ENCODE data around the gene C10orf67.
"Not testable (repeated sequence)": the region's sequence is repeated elsewhere in the genome, so short reads cannot be mapped to it uniquely, and the experiment has no call there.

Gene C10orf67

DNA sequence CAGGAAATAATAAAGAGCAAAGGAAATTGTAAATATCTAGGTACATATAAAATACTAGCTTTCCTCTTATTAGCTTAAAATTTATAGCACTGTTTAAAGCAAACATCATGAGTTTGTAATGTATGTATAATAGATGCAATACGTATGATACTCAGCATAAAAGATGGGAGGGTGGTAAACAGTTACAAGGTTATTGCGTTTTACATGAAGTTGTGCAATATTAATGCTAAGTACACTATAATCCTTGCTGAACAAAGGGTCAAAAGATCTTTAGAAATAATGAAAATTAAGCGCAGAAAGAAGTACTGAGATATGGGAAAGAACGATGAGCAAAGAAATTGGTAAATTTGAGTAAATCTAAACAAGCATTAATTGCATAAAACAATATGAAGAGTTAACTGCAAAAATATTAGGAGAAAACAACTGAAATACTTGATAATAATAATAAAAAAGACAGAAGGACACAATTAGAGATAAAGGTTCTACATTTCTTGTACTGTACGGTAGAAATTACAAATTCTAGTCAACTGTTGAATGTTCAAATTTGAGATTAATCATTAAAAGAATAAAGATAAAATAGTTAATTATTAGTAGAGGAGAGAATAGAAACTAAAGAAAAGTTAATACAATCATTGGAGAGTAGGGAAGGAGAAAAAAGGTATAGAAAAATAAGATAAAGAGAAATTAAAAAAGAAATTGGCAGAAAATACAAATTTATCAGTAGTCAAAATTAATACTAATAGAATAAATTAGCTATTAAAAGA is 17.9 kb downstream of the C10orf67 start:
- DNase-seq (ENCODE audit: low read depth in 2 of 3, low spot score in 1 of 3), result no peak

DNA sequence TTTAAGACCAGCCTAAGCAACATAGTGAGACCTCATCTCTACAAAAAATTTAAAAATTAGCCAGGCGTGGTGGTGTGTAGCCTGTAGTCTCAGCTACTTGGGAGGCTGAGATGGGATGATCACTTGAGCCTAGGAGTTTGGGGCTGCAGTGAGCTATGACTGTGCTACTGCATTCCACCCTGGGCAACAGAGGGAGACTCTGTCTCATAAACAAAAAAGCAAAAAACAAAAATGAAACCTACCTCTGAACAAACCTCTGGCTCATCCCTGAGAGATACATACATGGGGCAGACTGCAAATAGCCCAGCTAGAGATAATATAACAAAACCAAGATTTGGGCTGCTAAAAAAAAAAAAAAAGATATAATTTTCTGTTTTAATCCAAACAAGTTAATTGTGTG is 19.5 kb downstream of the C10orf67 start:
- DNase-seq (ENCODE audit: low read depth in 2 of 3, low spot score in 1 of 3), result no peak

DNA sequence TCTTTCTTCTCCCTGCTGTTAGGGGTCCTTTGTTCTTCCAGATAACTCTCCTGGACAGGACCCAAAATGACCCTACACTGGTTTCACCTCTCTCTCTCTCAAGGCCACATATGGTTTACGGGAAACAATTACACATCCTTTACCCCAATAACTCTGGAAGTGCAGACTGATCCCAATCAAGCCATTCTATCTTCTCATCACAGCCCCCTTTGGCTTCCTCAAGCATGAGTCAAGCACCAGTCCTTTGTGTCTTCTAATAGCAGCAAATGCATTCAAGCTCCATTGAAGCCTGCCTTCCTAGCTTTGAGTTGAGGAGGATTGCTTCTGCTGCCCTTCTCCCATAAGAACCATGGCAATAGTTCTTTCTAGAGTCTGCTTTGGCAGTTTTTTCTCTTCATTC is 20.2 kb downstream of the C10orf67 start:
- no peak for DNase-seq (ENCODE audit: low read depth in 2 of 3, low spot score in 1 of 3)

- DNase-seq (ENCODE audit: low read depth in 2 of 3, low spot score in 1 of 3), result no peak
Measured at GRCh38 chr10:23322082-23322481, 22.5 kb downstream of the C10orf67 start.

- no peak for DNase-seq (ENCODE audit: low read depth in 2 of 3, low spot score in 1 of 3)
Measured at GRCh38 chr10:23319835-23320234, 24.8 kb downstream of the C10orf67 start.

DNA sequence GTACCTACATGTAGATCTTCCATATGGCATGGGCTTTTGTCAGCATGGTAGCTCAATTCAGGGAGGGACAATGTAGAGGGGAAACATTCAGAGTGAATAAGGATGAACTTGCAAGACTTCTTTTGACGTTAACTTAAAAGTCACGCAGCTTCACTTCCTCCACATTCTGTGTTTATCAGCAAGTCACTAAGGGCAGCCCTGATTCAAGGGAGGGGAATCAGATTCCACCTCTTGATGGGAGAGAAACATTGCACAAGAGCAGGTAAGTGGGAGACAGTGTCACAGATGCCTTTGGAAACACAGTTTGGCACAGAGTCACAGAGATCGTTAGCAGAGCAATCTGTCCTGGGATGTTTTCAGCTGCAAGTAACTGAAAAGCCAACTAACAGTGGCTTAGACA is 26.2 kb downstream of the C10orf67 start:
- DNase-seq (ENCODE audit: low read depth in 2 of 3, low spot score in 1 of 3), result no peak

DNA sequence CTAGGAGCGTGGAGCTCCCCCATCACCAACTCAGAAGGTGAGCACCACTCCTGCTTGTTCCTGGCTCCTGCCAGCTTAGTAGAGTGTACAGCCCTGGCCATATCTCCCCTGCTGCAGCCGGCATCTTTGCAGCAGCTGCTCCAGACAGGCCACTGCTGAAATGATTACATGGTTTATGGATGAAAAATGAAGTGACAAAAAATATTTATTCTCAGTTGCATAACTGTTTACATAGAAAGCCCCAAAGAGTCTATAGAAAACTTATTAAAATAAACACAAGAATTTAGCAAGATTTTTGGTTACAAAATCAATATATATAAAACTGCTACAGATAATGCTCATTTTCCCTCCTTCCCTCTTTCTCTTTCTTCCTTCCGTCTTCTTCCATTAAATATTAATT is 27.2 kb downstream of the C10orf67 start:
- no peak for DNase-seq (ENCODE audit: low read depth in 2 of 3, low spot score in 1 of 3)

- DNase-seq (ENCODE audit: low read depth in 2 of 3, low spot score in 1 of 3), result no peak
Measured at GRCh38 chr10:23316406-23316805, 28.2 kb downstream of the C10orf67 start.

DNA sequence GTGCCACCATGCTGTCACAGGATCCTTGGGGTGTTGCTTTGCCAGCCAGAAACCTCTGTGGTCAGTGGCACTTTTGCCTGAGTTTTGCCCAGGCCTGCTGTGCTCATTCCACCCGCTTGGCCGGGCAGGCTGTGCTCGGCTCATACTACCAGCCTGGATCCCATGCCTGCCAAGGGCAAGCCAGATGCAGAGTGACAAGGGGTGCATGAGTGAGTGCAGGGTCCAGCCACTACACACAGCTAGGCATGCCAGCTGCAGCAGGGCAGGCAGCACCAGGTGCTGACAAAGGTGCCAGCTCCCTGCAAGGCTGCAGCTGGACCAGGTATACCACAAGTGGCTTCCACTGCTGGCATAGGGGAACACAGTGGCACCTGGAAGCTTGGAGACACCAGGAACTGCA is 28.6 kb downstream of the C10orf67 start:
- DNase-seq (ENCODE audit: low read depth in 2 of 3, low spot score in 1 of 3), result no peak

DNA sequence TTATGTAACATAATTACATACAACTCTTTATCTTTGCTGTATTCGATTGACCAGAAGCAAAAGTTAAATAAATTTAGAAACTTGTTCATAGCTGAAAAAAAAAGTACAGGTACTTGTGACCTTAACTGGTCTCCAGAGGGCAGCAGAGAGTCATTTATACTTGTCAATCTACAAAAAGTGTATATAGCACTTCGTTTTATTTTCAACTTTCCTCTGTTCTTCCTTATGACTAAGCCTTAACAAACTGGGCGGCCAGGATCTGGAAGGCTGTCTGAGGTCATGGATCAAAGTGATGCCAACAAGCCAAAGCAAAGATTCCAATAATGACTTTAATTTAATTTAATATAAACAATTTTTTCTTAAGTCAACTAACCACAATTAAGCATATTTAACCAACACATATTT is 29.8 kb downstream of the C10orf67 start:
- DNase-seq (ENCODE audit: low read depth in 2 of 3, low spot score in 1 of 3), result peak in 1 of 3 donors; percentile 69

GRCh38 chr10:23311034-23311433 is 33.6 kb downstream of the C10orf67 start:
- DNase-seq (ENCODE audit: low read depth in 2 of 3, low spot score in 1 of 3), result no peak

DNA sequence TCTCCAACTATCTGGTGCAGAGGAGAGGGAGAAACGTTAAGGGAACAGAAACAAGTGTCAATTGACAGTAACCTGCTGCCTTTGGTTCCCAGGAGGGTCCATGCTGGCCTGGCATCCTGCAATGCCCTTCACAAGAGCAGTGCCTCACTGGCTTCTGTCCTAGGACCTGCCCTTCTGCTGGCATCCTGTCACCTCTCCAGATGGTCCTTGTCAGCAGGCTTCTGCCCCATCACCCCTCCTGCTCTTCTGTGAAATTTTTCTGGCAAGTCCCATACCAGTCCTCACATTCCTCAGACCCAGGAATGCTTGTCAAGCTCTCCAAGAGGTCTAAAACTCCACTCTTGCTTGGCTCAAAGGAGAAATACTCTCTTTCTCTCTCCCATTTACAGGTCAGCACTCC is 34.2 kb downstream of the C10orf67 start:
- no peak for DNase-seq (ENCODE audit: low read depth in 2 of 3, low spot score in 1 of 3)

GRCh38 chr10:23299961-23300360 is 44.6 kb downstream of the C10orf67 start:
- DNase-seq (ENCODE audit: low read depth in 2 of 3, low spot score in 1 of 3), result not testable (repeated sequence)

GRCh38 chr10:23294638-23295247 is 49.9 kb downstream of the C10orf67 start:
- DNase-seq (ENCODE audit: low read depth in 2 of 3, low spot score in 1 of 3), result no peak

DNA sequence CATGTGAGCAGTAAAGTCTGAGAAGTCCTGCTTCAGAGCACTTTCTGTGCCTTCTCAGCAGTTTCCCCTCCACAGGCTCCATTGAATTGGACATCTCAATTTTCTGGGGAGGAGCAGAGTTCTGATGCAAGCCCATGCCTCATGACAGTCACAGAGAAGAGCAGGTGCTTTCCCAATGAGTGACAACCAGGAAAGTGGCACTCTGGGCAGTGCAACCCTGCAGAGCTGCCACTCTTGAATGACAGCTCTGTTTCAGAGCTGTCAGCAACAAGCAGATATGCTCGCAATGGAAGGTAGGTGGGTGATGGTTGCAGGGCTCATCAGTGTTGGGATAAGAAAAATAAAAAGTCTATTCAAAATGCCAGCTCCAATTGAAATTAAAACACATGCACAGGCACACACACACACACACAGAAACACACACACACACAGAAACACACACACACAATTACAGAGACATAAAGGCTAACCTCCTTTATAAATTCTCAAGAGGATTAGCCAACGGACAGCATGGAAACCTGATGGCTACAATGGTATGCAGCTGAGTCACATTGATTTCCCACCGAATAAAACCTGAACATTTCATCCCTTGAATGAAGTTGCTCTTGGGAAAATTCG is 50.5 kb downstream of the C10orf67 start:
- no peak for DNase-seq (ENCODE audit: low read depth in 2 of 3, low spot score in 1 of 3)

- DNase-seq (ENCODE audit: low read depth in 2 of 3, low spot score in 1 of 3), result peak in 2 of 3 donors; percentile 15 to 58
Measured at GRCh38 chr10:23293145-23293724, 51.4 kb downstream of the C10orf67 start.

- DNase-seq (ENCODE audit: low read depth in 2 of 3, low spot score in 1 of 3), result no peak
Measured at GRCh38 chr10:23291551-23292334, 52.9 kb downstream of the C10orf67 start.

- DNase-seq (ENCODE audit: low read depth in 2 of 3, low spot score in 1 of 3), result no peak
Measured at GRCh38 chr10:23284674-23285335, 59.8 kb downstream of the C10orf67 start.

DNA sequence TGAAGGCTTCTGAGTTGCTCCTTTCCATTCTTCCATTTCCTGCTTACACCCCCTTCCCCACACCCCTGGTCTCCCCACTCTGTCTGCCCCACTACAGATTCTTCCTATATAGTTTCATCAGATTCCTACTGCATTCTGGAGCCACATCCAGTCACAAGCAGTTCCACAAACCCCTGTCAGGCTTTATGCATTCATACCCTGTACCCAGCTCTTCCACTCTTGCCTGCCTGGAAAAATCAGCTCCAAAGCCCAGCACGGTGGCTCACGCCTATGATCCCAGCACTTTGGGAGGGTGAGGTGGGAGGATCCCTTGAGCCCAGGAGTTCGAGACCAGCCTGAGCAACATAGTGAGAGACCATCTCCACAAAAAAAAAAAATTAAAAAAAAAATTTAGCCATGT is 60.4 kb downstream of the C10orf67 start:
- no peak for DNase-seq (ENCODE audit: low read depth in 2 of 3, low spot score in 1 of 3)

DNA sequence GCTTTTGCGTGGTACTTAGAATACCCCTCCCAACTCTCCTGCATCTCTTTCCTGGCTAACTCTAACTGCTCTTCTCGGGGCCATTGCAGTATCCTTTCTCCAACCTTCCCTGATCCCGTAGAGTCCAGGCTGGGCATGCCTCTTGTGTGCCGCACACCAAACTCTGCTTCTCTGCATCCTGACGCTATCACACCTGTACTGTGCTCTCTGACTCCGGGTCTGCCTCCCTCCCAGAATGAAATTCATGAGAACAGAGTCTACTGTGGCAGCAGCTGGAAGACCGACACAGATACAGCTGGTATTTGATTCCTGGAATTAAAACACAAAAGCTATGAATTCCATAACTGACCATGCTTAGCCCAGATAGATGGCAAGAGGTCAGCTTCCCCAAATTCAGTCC is 60.9 kb downstream of the C10orf67 start:
- no peak for DNase-seq (ENCODE audit: low read depth in 2 of 3, low spot score in 1 of 3)

DNA sequence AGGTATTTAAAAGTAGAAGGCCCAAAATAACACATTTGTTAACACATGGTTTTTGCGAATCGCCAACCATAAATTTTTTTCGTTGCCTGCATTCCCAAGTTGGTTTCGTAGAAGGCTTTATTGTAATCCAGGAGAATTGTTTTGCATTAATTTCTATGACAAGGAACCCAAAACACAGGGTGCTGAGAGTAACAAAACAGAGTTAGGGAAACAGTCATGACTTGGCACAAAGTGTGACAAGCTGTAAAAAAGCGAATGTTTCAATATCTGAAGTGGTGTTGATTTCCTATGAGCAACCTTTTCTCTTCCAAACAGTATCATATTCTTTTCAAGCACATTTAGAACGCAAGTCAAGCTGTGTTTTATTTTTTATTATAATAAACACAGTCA is 63.6 kb downstream of the C10orf67 start:
- no peak for DNase-seq (ENCODE audit: low read depth in 2 of 3, low spot score in 1 of 3)

Data from stimulated activated CD4-positive, alpha-beta T cell treated with anti-CD3 and anti-CD28 coated beads, Interleukin-12 subunit alpha, Interleukin-12 subunit beta, amount 100 ng/mL, for 48 hours (primary cell).